ENCODE data around the gene SLC27A3. TPM values are rescaled to one million over a fixed set of nuclear protein-coding genes. Genes with fewer than 3 reads are reported as not detected.

The SLC27A3 gene
- total RNA-seq, 1 donor from 2014 or later, result 5.1 TPM

- no peak overlapping the region for H3K4me3 ChIP-seq (ENCODE audit: low read depth, low read length)
- TF ChIP-seq CTCF (conservative IDR thresholded peaks at IDR 0.05; ENCODE audit: low read depth, low read length), result no peak
- no peak for DNase-seq (ENCODE audit: low read depth)
These were observed 17.4 kb downstream of the SLC27A3 start for GRCh38 chr1:153792631-153793041.

- DNase-seq (ENCODE audit: low read depth), result no peak
- no peak overlapping the region for H3K4me3 ChIP-seq (ENCODE audit: low read depth, low read length)
- no peak for TF ChIP-seq CTCF (conservative IDR thresholded peaks at IDR 0.05; ENCODE audit: low read depth, low read length)
These were observed 18.2 kb downstream of the SLC27A3 start for GRCh38 chr1:153793261-153793972.

GRCh38 chr1:153793973-153794615 is 18.9 kb downstream of the SLC27A3 start:
- TF ChIP-seq CTCF (conservative IDR thresholded peaks at IDR 0.05; ENCODE audit: low read depth, low read length), result no peak
- H3K4me3 ChIP-seq (ENCODE audit: low read depth, low read length), result no peak overlapping the region
- DNase-seq (ENCODE audit: low read depth), result no peak

- TF ChIP-seq CTCF (conservative IDR thresholded peaks at IDR 0.05; ENCODE audit: low read depth, low read length), result no peak
- DNase-seq (ENCODE audit: low read depth), result no peak
- no peak overlapping the region for H3K4me3 ChIP-seq (ENCODE audit: low read depth, low read length)
These were observed 19.6 kb downstream of the SLC27A3 start for GRCh38 chr1:153794624-153795329.

- no peak for TF ChIP-seq CTCF (conservative IDR thresholded peaks at IDR 0.05; ENCODE audit: low read depth, low read length)
- DNase-seq (ENCODE audit: low read depth), result no peak
These were observed 20.2 kb downstream of the SLC27A3 start for GRCh38 chr1:153795330-153795837.

GRCh38 chr1:153795934-153796785 is 21.0 kb downstream of the SLC27A3 start:
- DNase-seq (ENCODE audit: low read depth), result no peak
- no peak overlapping the region for H3K4me3 ChIP-seq (ENCODE audit: low read depth, low read length)
- TF ChIP-seq CTCF (conservative IDR thresholded peaks at IDR 0.05; ENCODE audit: low read depth, low read length), result no peak

More at GRCh38 chr1:153795330-153795837, 20.2 kb downstream of the SLC27A3 start:
- H3K4me3 ChIP-seq (ENCODE audit: low read depth, low read length), result no peak overlapping the region
